ENCODE data around the gene PAK1. TPM values are rescaled to one million over a fixed set of nuclear protein-coding genes. Genes with fewer than 3 reads are reported as not detected.

Gene PAK1
- total RNA-seq, 1 experiment from 2014 or later: 26.1 TPM

GRCh38 chr11:77351281-77351886, 122.5 kb downstream of the PAK1 start:
- Histone ChIP-seq H3K9ac (ENCODE audit: low read length) (no peak overlapping the region), H3K36me3 (ENCODE audit: low read depth, low read length) (no peaks in the 10 kb centered on the region), H3K4me3 (ENCODE audit: low read length) (no peak overlapping the region), H3K4me2 (ENCODE audit: low read length) (no peak overlapping the region), H3K79me2 (ENCODE audit: low read length) (no peaks in the 10 kb centered on the region), H3K9me3 (ENCODE audit: low read length) (no peaks in the 10 kb centered on the region), H3K4me1 (ENCODE audit: insufficient read depth, low read length) (no peaks in the 10 kb centered on the region), H3K27ac (ENCODE audit: low read length) (no peak overlapping the region), H3K9me2 (replicated peaks; ENCODE audit: low read length) (no peaks in the 10 kb centered on the region), H2AFZ (ENCODE audit: low read length) (no peak overlapping the region), H4K20me1 (ENCODE audit: low read length) (no peaks in the 10 kb centered on the region), H3F3A (ENCODE audit: low read length, unreplicated experiment) (no peaks in the 10 kb centered on the region), H3K27me3 (ENCODE audit: low read length) (no peaks in the 10 kb centered on the region)
- TF ChIP-seq EZH2 (IDR thresholded peaks at IDR 0.05; ENCODE audit: low read length, unreplicated experiment): no peak
- no peak for TF ChIP-seq CTCF (conservative IDR thresholded peaks at IDR 0.05; ENCODE audit: low read depth, low read length)
- no peak for TF ChIP-seq EZH2phosphoT487 (IDR thresholded peaks at IDR 0.05; ENCODE audit: borderline replicate concordance, low read length)
- intact Hi-C loops (cut with micrococcal nuclease): no loop called here
- DNase-seq: no peak
- no peak for ATAC-seq
- ChIA-PET POLR2A (ENCODE audit: unreplicated experiment) (no interaction called here), CTCF (no interaction called here)
- BruUV-seq (replicated peaks): no TSS peak

GRCh38 chr11:77347948-77348347, 125.9 kb downstream of the PAK1 start:
- ChIA-PET POLR2A (ENCODE audit: unreplicated experiment) (no interaction called here), CTCF (no interaction called here)
- H3K27me3 ChIP-seq (ENCODE audit: low read length): no peaks in the 10 kb centered on the region
- DNase-seq (no peak), ATAC-seq (no peak)
- no peaks in the 10 kb centered on the region for H3F3A ChIP-seq (ENCODE audit: low read length, unreplicated experiment)
- H3K79me2 ChIP-seq (ENCODE audit: low read length): no peaks in the 10 kb centered on the region
- H3K9me3 ChIP-seq (ENCODE audit: low read length): no peaks in the 10 kb centered on the region
- TF ChIP-seq EZH2phosphoT487 (IDR thresholded peaks at IDR 0.05; ENCODE audit: borderline replicate concordance, low read length) (no peak), CTCF (conservative IDR thresholded peaks at IDR 0.05; ENCODE audit: low read depth, low read length) (no peak)
- H3K4me3 ChIP-seq (ENCODE audit: low read length): no peak overlapping the region
- H2AFZ ChIP-seq (ENCODE audit: low read length): no peak overlapping the region
- no peaks in the 10 kb centered on the region for H3K4me1 ChIP-seq (ENCODE audit: insufficient read depth, low read length)
- no peaks in the 10 kb centered on the region for H4K20me1 ChIP-seq (ENCODE audit: low read length)
- no peaks in the 10 kb centered on the region for H3K36me3 ChIP-seq (ENCODE audit: low read depth, low read length)
- H3K9me2 ChIP-seq (replicated peaks; ENCODE audit: low read length): no peaks in the 10 kb centered on the region
- H3K9ac ChIP-seq (ENCODE audit: low read length): no peak overlapping the region
- intact Hi-C loops (cut with micrococcal nuclease): no loop called here
- H3K4me2 ChIP-seq (ENCODE audit: low read length): no peak overlapping the region
- H3K27ac ChIP-seq (ENCODE audit: low read length): no peak overlapping the region
- BruUV-seq (replicated peaks): no TSS peak

- Histone ChIP-seq H4K20me1 (ENCODE audit: low read length) (no peaks in the 10 kb centered on the region), H3K9me2 (replicated peaks; ENCODE audit: low read length) (no peaks in the 10 kb centered on the region), H3K36me3 (ENCODE audit: low read depth, low read length) (no peaks in the 10 kb centered on the region), H3K4me1 (ENCODE audit: insufficient read depth, low read length) (no peaks in the 10 kb centered on the region), H3K27ac (ENCODE audit: low read length) (no peak overlapping the region), H3K79me2 (ENCODE audit: low read length) (no peaks in the 10 kb centered on the region), H3K9ac (ENCODE audit: low read length) (no peak overlapping the region), H3F3A (ENCODE audit: low read length, unreplicated experiment) (no peaks in the 10 kb centered on the region), H3K4me2 (ENCODE audit: low read length) (no peak overlapping the region), H3K4me3 (ENCODE audit: low read length) (no peak overlapping the region), H3K27me3 (ENCODE audit: low read length) (no peaks in the 10 kb centered on the region), H3K9me3 (ENCODE audit: low read length) (no peaks in the 10 kb centered on the region), H2AFZ (ENCODE audit: low read length) (no peak overlapping the region)
- CTCF ChIA-PET: no interaction called here
- TF ChIP-seq EZH2 (IDR thresholded peaks at IDR 0.05; ENCODE audit: low read length, unreplicated experiment) (no peak), CTCF (conservative IDR thresholded peaks at IDR 0.05; ENCODE audit: low read depth, low read length) (no peak), EZH2phosphoT487 (IDR thresholded peaks at IDR 0.05; ENCODE audit: borderline replicate concordance, low read length) (no peak)
- POLR2A ChIA-PET (ENCODE audit: unreplicated experiment): no interaction called here
- intact Hi-C loops (cut with micrococcal nuclease): no loop called here
- no TSS peak for BruUV-seq (replicated peaks)
- DNase-seq (no peak), ATAC-seq (no peak)
These were observed 126.8 kb downstream of the PAK1 start for GRCh38 chr11:77346906-77347603.
